Fibroblast of skin of abdomen (primary cell): Measurements from ENCODE around the gene WDFY2.
A peak's percentile ranks its signal among the peaks of the same experiment; 100 is the strongest.
"Not testable (repeated sequence)": the region's sequence is repeated elsewhere in the genome, so short reads cannot be mapped to it uniquely, and the experiment has no call there.

Source experiments
- DNase-seq: peaks from one replicate; pipeline ENCODE4 v3.0.0-alpha.2; 2013

The WDFY2 gene

DNA sequence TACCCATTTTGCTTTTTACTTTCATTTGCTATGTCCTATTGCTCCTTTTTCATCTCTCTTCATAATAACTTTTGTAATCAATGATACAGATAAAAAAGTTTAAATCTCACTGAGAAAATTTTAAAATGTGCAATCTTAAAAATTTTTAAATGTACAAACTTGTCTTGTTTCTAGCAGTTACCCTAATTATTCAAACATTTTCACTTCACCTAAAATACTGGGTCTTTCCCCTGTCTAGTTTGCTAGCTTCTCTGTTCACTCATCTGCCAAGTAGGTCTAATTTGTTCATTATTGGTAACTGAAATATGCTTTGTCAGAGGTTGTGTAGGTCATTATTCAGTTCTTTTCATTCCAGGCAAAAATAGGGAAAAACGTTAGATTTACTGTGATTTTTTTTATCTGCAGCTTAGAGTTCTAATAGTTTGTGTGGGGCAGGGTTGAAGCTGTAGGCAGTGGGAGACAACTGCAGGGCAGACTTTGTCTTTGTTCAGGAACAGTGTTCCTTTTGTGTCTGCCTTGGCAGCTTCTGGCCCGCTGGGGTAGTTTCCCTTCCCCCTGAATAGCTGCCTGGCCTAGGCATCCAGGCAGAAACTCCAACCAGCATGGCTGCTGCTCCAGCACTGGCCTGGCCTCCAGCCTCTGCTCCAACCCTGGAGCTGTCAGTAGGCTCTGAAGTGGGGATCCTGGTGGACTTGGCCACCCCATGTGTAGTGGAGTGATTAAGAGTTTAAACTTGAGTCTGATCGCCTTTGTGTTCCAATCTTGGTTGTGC lies 48.5 kb downstream of the WDFY2 start:
- no peak for DNase-seq

DNA sequence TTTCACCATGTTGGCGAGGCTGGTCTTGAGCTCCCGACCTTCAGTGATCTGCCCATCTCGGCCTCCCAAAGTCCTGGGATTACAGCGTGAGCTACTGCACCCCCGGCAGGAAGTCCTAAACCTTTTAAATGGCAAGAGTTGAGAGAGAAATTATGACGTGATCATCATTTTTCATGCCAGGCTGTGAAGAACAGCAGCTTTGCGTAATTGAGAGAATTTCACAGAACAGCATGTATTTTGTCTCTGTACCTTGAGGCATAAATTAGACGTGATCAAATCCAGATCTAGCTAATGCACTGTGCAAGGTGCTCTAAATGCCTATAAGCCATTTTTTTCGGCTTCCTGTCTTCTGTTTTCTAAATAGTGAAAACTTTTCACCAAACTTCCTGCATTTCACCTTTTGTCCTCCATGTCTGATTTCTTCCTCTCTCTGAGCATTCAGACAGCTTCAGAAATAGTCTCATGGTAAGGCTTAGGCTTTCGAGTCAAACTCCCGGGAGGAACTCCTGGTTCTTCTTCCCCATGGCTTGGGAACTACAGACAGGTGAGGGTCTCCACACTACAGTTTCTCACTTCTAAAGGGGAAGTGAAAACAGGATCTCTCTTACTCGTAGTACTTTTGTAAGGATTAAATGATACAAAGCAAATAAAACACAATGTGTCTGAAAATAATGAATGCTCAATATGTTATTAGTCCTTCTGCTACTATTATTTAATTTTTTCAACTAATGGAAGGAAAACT lies 51.0 kb downstream of the WDFY2 start:
- DNase-seq: no peak

DNA sequence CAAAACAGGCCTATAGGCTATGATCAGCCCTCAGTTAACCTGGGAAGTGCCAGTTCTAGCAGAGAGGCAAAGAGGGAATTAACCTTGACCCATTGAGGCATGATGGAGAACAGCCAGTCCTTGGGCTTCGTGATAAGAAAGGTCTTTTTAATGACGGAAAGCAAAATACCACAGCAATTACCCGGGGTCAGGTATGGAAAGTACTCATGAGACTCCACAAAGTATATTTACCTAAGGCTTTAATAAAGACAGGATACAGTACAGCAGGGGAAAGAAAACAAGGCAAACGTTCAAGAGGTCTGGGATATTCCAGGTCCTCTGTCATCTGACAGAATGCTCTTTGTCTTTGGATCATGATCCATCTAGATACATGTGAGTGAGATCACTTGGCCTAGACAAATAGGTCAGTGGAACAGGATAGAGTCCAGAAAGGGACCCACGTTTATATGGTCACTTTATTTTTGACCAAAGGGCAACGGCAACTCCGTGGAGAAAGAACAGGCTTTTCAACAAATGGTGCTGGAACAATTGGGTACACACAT lies 52.2 kb downstream of the WDFY2 start:
- no peak for DNase-seq

GRCh38 chr13:51637852-51638215 lies 53.6 kb downstream of the WDFY2 start:
- DNase-seq: no peak

DNA sequence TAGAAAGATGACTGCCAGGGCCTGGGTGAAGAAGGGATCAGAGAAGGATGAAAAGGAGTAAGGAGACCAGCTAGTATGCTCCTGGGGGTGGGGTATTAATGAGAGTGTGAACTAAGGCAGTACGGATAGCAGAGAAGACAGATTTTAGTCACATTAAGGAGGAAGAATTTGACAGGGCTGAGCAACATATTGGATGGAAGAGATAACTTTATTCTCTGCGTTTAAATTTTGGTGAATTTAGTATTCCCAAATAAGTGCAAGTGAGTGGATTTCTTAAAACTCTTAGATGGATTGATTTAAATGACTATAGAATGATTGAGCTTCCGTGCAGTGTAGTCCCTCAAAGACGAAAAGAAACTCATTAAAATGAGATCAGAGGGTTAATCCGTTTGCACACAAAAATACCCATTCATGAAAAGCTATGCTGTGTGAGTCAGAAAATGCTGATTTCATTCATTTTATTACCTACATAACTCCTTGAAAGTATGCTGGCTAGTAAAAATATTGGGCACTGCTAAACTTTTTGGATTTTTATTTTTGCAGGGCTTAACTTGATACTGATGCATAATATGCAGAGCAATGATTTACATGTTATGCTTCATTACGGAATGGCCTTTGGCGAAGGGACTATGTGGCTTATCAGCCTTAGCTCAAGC lies 54.1 kb downstream of the WDFY2 start:
- DNase-seq: peak; percentile 59

DNA sequence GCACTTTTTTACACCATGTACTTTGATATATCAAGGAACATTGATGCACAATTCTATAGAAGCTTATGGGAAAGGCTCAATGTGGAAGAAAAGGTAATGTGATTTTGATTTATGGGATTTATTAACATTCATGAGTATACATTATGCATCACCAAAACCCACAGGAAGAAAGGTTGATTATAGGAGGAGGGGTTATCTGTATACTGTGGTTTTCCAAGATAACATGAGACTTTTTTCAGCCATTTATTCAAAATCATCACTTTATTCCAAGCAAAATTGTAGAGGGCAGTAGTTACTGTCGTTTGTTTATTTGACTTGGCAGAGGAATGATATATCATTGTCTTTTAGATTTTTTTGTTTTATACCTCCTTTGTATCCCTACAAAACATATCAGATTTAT lies 54.9 kb downstream of the WDFY2 start:
- DNase-seq: no peak

GRCh38 chr13:51640696-51641095 lies 56.4 kb downstream of the WDFY2 start:
- not testable (repeated sequence) for DNase-seq

DNA sequence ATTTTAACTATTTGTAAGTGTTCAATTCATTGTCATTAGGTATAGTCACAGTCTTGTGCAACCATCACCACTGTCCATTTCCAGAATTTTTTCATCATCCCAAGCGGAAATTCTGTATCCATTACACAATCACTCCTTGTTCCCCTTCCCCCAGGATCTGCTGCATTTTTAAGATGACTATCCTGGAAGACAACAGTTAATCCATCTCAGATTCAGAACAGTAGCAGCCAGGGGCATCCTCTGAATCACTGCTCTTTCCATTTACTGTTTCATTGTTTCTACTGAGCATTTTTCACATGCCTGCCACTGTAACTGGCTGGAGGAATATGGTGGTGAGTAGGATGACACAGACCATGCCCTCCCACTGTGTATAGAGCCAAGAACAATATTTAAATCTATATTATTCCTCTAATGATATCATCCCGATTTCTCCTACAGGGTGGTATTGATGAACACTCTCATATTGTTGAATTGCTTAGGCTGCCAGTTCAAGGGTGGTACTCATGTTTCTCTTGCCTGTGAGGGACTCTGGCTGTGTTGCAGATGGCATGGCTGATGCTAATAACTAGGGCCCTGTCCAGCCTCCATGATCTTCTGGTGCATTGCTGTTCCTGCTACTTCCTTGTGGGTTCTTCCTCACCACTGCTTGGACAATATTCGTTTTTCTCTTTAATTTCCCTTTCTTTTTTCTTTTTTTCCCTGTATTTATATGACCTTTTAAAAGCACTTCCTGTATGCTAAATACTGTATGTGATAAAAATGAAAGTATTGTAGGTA lies 59.0 kb downstream of the WDFY2 start:
- DNase-seq: peak; percentile 98

- peak; percentile 95 for DNase-seq
Observed at GRCh38 chr13:51643882-51644281, 59.6 kb downstream of the WDFY2 start.

DNA sequence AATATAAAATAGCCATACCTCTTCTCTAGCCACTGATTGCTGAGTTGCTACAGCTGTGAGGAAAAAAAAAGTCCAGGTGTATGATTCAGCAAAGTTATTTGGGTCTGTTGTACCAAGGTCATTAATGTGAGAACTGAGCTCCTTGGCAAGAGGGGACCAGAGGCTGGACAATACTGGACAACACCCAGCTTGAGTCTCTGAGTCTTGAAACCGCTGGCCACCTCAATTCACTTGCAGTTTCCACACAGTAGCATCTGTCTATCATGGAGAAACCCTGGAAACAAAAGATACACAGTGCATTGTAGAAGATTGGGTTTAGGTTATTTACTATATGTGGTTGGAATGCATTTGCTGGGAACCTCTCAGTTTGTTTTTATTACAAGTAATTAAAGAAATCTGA lies 60.4 kb downstream of the WDFY2 start:
- no peak for DNase-seq

- DNase-seq: peak; percentile 61
Observed at GRCh38 chr13:51645154-51645650, 60.9 kb downstream of the WDFY2 start.

DNA sequence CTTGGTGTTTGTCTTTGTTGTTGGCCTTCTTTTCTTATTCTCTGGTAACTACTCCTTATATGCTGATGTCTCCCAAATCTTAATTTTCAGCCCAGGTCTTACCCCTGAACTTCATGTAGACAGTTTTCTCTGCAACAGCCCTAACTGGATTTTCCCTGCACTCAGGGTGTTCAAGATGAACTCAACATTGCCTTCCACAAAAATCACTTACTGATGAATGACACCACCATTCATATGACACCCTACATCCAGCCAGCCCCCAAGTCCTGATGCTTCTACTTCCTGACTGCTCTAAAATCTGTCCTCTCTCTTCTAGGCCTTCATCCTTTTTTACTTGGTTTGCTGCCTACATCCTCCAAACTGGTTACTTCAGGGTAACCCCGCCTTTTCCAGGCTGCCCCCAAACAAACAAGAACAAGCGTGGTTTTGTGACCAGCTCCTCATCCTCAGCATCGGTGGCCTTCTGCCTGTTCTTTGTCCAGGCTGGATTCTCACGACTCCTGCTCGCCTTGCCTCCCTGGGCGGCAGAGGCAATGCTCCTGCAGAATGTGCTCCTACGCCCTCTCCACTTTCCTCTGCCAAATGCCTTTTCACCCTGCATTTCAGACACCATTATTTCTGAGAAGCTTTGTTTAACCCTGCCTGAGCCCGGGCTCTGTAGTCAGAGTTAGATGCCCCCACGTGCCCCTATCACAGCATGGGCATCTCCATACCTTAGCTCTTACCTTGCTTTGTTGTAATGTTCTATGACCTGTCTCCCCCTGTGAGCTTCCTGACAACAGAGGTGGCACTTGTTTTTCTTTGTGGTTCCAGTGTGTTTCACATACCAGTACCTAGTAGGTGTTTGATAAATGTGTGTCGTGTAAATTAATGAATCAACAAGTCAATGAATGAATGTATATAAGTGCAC lies 61.8 kb downstream of the WDFY2 start:
- no peak for DNase-seq

GRCh38 chr13:51647067-51647466 lies 62.8 kb downstream of the WDFY2 start:
- no peak for DNase-seq

- DNase-seq: not testable (repeated sequence)
Observed at GRCh38 chr13:51652193-51652592, 67.9 kb downstream of the WDFY2 start.

DNA sequence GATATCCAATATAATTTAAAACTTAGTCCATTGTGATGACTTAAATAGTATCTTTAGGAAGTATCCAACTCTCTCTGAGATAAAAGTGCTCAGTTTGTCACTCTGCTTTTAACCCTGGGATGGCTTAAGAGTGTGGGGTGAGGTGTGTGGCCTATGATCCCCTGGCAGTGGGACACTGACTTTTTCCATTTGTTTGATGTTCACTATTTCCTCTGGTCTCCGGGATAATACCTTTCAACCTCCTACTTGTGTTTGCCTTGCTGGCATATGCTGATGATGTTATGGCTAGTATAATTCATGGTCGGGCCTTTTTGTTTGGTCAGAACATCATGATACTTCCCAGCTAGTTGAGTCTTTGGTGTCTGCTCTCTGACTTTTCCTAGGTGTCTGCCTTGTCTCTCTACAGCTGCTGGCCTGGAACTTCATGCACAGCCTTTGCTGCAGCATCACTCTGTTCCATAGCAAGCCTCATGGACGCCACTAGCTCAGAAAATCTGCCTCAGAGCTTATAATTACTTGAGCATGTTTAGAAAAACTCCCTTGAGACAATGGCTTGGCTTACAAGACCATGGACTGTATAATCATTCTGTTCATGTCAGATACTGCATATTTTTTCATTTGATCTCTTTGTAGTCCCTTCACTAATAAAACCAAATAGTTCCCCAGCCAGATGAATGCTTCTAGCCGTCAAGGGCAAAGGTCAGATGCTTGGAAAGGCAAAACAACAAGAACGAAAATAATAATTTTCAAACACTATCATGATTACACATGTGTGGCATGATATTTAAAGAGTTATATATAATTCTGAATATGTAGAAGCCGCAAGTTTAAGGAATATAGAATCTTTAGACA lies 75.2 kb downstream of the WDFY2 start:
- DNase-seq: no peak

GRCh38 chr13:51660813-51661212 lies 76.6 kb downstream of the WDFY2 start:
- DNase-seq: no peak

DNA sequence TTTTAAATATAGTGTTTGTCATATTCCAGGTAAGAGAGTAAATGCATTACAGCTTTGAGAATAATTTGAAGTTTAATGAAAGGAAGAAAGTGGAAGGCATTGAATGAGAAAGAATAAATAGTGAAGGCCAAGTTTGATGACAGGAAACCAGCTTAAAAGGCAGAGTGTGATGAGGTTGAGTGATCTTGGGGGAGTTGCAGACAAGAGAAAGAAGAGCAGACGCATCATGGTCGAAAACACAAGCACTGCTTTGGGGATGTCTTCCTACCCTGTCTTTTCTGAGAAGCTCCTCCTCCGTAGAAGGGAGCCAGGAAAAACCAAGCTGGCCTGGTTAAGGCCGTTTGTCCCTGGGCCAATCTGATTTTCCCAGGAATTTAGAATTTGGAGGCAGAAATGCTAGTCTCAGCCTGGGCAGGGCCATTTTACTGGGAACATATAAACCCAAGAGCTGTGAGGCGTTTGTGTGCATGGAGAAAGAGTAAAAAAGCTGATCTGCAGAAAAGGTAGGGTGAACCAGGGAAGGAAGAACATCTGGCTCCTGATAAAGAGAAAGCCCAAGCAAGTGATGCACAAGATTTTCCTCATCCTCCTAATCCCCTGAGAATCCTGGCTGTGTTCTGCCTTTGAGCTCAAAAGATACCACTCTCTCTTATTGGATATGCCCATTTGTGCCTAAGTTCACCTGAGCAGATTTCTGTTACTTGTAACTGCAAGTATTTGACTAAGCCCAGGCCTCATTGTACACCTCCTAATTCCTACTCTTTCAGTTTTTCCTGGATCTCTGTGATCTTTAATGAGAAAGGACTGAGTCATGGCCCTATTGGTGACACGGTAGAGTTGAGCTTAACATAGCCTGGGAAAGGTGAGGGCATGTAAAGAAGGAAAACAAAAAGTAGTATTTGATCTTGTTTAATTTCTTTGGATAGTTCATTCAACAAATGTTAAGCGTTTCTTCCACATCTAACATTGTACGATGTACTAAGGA lies 80.0 kb downstream of the WDFY2 start:
- DNase-seq: no peak

DNA sequence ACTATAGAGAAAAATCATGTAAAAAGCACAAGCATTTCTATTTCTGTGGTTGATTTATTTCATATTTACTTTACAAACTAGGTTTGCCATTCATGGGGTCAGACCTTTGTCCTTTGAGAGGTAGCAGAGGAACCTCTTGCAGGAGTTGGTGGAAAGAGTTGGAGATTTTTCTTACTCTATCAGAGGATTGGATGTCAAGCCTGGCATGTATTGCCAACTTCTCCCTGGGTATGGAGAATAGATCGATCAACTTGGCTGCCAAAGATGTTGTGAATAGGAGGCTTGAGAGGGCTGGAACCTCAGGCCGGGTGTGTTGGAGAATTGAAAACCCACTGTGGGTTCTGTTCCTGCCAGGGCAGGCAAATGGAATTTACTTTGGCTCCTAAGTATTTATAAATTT lies 81.2 kb downstream of the WDFY2 start:
- DNase-seq: no peak

- no peak for DNase-seq
Observed at GRCh38 chr13:51666374-51666773, 82.1 kb downstream of the WDFY2 start.
